HG03469 (cell line): ENCODE results near the gene PGGT1B.

Experiments
- ATAC-seq: cut with Tn5 transposase; IDR thresholded peaks from one replicate; pipeline ENCODE4 v1.9.1; 2021; ENCODE audit warnings: mild to moderate bottlenecking, moderate library complexity, moderate number of reproducible peaks; ENCODE audit not compliant: unreplicated experiment

Gene PGGT1B

DNA sequence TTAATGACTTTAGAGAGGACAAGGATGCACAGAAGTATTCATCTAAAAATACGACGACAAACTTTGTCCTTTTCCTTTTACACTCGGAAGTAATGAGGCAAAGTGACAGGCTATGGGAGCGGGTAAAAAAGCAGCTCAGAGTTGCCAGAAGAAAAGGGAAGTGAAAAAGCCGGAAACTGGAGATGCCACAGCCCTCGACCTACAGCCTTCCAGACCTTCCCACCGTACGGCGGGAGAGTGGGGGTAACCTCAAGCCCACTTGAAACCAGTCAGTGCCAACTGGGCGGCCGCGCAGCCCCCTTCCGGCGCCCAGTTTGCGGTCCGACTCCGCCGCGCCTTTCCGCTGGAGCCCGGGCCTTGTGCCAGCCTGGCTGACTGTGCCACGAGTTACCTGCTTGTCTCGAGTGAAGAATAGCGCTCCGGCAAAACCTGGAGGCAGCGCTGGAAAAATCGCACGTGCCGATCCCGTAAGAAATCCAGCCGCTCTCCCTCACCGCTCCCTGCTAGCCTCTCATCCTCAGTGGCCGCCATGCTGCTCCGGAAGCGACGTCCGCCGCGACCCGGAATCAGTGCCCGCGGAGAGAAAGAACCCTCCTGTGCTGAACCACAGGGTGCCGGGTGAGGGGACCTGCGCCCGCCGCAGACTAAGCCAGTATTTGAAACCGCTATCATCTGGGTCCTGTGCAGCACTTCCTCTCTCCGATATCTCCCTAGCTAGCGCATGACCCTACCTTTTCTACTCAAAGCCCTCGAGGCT, at the start of gene PGGT1B:
TSS of gene PGGT1B (minus strand) at position 557 of the 757 bp plus-strand sequence. CDS start at position 531, 26 bp downstream.
- peak; percentile 80 for ATAC-seq

DNA sequence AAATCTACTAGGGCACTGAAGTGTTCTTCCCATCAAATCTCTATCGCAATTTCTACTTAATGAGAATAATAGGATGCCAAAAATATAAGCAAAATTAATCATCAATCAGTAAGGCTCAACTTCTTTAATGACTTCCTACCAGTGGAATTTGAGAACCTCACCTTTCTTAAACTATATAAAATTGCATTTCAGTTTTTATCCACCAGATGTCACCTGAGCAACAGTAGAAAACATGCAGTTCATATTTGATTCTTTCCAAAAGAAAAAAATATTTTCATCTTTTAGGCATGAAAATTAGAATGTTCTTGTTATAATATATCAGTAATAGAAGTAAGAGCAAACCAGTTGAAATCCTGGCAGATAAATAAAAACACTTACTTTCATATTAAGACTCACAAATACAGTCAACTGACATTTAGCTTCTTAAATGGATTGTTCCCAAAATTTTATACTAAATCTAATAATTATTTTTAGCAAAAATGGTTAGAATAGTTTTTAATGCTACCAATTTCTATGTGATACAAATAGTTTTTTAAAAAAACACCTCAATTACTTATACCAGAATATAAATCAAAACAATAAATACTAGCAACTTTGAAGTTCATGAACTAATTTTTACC, 47.2 kb upstream of the PGGT1B start:
- no peak for ATAC-seq

DNA sequence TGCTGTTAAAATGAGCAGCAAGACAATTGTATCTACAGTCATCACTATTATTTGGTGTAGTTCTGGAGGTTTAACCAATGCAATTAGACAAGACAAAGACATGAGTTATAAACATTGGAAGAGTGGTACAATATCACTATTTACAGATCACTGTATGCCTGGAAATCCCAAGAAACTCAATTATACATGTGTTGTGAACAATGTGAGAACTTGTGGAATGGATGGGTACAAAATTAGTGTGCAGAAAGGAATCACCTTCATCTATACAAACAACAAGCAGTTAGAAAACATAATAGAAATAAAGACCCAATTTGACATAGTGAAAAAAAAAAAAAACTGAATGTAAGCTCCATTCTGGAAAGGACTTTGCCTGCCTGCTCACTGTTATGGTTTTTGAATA, 46.1 kb upstream of the PGGT1B start:
- no peak for ATAC-seq

DNA sequence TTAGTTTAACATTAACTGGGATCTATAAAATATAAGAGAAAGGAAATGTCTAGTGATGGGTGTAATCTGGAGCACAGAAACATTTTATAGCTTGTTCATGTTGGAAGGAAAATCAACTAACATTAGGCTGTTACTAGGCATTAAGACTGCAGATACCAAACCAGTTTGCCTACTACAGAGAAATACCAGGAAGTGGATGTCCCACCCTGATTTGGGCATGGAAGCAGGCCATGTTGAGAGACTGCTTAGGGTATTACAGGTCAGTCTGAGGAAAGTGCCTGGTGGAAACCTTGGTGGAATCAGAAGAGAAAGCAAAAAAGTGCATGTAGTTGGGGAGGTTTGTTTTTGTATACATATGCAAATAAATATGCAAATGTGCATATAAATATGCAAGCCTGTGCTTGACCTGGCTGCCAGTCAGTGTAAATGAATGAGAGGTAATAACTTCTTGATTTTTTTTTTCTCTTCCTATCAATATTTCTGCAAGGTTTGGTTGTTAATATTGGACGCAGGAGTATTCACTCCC, 43.4 kb upstream of the PGGT1B start:
- ATAC-seq: no peak

DNA sequence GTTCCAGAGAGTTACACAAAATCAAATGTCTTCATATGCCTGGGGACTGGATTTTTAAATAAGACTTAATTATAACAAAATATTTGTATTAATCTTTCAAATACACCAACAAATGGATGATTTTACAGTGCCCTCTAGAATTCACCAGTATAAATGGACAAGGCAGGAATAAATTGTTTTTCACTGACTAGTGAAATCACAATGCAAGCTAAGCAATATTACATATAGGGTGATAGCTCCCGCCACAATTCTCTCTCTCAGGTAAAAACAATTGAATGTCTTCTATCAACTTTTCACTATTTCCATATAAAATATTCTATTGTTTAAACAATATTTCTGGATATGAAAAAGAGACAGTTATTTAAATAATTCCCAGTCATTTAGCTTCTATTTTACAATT, 41.8 kb upstream of the PGGT1B start:
- no peak for ATAC-seq

DNA sequence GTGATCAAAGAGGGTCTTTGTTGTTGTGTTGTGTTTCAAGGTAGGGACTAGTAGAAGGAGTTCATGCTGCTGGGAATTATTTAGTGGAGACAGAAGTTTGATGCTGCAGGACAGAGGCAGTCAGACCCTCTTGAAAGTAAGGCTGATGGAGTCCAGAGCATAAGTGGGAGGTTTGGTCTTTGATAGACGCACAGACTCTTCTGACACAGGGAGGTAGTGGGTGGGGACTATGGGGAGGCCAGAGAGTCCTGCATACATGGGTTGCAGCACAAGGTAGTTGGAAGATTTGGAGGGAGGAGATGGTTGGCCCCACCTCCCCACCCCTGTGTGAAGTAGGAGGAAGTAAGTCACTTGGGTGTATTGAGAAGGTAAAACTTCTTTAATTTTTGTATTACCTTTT, 36.1 kb upstream of the PGGT1B start:
- ATAC-seq: no peak

DNA sequence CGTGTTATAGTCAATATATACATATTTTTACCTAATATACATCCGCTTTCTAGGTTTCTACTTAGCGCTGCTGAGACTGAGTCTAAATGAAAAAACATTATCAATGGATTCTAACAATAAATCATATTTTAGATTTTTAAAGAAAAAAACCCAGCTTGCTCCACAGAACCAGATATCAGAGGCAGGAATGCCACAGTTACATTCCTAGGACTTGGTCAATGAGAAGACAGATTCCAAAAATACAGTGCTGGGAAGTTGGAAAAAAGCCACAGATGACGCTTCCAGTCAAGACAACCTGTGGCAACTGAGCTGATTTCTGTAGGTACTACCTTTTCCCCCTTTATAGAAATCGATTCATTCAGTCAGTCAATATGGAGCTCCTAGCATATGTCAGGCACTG, 34.4 kb upstream of the PGGT1B start:
- ATAC-seq: no peak

DNA sequence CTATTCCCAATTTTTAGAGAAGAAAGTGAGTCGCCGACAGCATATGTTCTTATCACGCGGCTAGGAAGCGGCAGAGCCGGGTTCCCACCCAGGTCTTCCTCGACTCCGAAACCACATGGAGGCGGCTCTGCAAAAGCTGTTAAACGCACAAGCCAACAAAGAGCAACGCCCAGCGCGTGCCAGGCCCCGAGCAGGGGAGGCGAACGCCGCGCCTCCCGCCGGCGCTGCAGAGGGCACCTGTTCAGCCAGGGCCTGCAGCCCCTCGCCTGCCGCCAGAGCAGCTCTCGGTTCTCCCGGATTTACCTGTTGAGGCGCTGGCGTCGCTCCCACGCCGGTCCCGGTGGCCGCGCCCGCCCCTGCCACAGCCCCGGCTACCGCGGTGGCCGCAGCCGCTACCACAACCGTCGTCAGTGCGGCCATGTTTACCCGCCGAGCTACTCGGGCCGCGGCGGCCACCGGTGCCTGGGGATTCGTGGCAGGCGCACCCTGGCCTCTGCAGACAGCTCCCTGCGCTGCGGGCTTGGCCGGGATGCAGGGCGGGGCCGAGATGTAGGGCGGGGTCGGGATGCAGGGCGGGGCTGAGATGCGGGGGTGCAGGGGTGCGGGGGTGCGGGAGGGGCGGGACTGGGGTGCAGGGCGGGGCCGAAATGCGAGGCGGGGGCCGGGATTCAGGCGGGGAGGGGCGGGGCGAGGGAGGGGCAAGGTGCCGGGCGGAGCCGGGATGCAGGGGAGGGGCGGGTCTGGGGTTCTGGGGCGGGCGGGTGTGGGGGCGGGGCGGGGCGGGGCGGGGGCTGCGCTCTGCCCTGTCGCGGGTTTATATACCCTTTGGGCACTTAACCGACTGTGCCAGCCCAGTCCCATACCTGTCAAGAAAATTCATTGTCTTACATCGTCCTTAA, 33.7 kb upstream of the PGGT1B start, which contains the start of gene CCDC112:
TSS of gene CCDC112 (minus strand) at position 531 of the 899 bp plus-strand sequence. CDS start at position 420, 111 bp downstream.
- ATAC-seq: peak; percentile 66

DNA sequence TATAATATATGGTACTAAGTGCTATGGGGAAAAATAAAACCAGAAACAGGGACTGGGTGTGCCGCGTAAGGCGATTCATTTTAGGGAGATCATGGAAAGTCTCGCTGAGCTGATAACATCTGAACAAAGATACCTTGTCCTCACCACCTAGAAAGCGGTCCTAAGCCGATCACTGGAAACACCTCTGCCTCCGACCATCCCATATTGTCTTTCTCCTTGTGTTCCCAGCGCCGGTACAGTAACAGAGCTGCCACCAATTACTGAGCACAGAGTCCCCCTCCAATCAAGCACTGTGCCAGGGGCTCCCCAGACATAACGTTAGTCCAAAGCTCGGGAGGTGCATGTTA, 33.1 kb upstream of the PGGT1B start:
- no peak for ATAC-seq

DNA sequence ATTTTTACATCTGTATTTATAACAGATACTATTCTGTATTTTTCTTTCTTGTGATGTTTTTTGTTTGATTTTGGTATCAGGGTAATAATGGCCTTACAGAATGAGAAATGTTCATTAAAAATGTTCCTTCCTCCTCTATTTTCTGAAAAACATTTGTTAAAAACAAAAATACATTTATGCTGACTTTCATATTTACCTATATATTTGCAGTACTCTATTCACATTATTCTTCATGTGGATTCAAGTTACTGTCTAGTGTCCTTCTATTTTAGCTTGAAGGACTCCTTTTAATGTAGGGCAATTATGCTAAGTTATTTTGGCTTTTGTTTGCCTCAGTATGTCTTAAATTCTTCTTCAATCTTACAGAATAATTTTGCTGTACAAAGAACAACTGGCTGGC, 28.7 kb upstream of the PGGT1B start:
- no peak for ATAC-seq

DNA sequence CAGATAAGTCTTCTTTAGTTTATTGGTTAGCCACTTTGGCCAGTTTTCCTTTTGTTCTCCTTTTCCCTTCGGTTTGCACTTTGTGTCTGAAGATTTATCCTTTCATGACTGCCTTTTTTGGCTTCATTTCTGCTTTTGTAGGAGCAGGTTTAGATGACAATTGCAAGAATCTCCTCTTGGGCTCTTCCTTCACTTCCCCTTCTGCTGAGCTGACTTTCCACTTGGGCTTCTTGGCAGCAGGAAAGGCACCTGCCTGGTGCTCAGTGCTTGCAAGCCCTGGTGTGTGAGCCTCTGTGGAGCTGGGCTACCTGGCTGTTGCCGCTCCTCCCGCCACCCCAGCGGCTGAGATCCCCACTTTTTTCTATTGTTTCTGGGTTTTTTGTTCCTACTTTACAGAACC, 26.4 kb upstream of the PGGT1B start:
- ATAC-seq: no peak

DNA sequence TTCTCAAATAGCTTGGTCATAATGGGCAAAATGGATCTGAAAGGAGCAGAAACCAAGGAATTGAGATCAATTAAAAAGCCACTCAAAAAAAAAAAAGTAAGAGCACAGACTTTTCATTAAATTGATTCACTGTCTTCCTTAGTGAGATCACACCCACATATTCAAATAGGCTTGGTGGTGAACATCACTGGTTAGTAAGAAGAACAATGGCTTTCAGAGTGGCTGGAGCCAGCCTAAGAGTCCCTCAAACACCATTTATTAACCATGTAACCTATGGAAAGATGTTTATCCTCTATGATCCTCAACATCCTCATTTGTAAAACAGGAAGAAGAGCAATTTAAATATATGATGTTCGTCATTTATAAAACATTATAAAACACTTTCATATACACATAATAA, 21.3 kb upstream of the PGGT1B start:
- ATAC-seq: no peak

DNA sequence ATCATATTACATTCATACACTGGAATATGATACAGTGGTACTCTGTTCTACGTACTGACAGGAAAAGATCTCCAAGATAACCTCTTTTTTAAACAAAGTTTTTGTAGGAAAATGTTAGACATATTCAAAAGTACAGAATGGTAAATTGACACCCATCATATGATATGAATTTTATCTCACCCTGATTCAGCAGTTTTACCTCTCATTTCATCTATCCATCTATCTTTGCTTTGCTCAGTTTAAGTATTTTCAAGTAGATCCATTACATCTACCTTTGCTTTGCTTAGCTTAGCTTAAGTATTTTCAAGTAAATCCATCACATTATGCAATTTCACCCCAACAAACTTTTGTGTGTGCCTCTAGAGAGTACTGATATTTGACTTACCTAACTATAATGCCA, 19.5 kb upstream of the PGGT1B start:
- ATAC-seq: no peak

DNA sequence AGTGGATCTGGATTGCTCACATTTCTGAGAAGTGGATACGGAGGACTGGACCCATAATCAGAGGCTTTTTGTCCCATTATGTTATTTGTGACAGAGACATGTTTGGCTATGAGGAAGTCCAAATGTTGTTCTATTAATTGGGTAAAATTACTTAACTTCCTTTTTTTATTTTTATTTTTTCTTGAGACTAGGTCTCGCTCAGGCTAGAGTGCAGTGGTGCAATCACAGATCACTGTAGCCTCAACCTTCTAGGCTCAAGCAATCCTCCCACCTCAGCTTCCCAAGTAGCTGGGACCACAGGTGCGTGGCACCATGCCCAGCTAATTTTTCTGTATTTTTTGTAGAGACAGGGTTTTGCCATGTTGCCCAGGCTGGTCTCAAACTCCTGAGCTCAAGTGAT, 11.9 kb upstream of the PGGT1B start:
- ATAC-seq: no peak

DNA sequence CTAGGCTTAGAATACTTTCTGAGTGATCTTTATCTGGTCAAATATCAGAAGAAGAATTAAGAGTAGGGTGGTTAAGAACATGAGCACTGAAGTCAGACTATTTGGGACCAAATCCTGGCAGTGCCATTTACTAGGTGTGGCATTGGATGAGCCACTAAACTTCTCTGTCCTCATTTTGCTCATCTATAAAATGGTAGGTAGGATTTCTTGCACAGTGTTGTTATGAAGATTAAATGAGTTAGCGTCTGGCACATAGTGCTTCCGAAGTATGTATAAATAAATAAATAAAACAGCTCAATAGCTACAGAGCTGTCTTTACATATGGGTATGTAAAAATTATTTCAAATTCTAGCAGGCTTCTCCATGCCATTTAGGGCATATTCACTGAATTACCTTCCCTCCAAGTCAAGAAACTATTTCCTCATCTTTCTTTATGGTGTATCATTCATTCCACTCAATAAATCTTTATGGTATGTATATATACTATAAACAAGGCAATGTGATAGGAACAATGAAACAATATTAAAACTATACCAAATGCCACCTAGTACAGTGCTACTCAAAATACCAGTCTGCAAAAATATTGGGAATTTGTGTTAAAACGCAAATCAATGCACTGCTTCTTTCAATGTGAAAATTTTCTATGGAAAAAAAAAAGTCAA, 9.8 kb upstream of the PGGT1B start:
- no peak for ATAC-seq

DNA sequence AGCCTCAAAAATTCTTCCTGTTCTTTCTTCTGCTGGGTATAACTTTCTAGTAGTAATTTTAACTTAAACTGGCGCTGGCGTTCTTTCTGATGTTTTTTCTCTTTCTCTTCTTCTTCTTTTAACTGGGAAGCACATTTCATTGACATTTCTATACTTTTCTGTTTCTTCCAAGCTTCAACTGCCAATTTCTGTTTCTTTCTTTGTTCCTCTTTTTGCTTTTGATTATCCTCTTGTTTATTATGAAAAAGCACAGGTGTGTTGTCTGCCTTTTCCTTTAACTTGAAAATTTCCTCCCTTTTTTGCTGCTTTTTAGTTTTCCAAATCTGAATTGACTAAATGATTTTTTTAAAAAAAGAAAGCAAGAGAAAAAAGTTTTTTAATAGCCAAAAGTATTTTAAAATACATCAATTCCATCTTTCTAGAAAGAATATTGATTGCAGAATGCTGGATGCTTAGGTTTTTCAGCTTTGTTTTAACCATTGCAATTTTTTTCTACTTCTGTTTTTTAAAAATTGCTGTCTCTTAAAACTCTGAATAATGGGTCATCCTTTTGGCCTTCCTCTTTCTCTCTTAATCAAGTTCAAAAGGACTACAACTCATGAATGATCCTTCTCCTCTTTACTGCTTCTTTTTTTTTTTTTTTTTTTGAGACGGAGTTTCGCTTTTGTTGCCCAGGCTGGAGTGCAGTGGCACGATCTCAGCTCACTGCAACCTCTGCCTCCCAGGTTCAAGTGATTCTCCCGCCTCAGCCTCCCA, 8.8 kb upstream of the PGGT1B start:
- no peak for ATAC-seq

DNA sequence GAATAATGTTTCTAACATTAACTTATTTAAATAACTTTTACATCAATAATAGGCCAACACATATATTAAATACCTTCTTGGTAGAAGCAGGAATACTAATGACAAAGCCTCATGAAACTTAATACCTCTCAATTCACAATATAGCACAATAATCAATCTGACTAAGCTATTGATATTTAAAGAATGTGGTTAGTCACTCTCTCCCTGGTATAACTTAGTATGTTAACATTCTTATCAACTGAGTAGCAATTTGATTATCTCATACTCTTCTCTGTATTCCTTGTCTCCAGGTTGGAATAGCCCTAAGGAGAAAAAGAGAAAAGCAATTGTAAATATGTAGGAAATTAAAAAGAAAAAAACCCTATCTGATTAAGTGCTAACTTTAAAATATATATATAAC, 4.9 kb upstream of the PGGT1B start:
- no peak for ATAC-seq

DNA sequence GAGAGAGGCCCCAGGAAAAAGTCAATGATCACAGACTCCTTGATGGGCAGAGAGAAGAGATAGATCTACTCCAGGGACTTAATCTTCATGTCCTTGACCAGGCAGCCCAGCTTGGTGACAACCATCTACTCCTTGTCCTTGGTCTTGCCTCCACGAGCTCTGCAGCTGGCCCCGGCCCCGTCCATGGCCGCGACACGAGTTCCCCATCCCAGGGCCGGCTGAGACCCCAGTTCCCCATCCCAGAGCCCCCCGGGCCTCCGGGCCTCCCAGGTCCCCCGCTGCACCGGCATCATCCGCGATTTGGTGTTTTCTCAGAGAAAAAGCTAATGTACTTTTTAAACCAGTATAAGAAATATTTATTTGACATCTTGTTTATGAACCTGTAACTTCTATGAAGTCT, 2.5 kb upstream of the PGGT1B start:
- no peak for ATAC-seq

DNA sequence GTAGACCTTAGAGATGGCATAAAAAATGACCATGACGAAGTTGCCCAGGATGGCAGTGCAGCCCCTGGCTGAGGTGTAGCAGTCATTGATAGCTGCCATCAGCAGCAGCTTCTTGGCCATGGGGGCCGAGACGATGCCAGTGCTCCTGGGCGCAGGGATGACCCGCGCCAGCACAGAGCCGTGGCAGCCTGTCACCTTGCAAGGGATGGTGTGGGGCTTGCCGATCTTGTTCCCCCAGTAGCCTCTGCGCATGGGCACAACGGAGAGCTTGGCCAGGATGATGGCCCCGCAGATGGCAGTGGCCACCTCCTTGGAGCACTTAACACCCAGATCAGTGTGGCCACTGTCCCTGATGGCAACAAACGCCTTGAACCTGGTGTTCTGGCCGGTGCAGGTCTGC, 2.1 kb upstream of the PGGT1B start:
- no peak for ATAC-seq

DNA sequence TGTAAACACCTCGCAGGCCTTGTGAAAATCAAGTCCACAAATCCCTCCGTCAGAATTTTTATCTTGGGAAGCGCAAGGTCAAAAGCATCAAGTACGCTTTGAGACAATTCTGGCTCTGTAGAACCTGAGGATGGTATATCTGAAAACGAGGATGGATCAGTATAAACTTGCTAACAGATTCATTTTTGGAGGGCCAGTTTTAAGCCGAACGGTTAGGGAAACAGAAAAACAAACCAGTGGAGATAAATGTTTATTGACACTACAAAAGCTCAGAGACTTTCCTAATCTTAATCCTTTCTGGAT, 352 bp upstream of the PGGT1B start:
- no peak for ATAC-seq

DNA sequence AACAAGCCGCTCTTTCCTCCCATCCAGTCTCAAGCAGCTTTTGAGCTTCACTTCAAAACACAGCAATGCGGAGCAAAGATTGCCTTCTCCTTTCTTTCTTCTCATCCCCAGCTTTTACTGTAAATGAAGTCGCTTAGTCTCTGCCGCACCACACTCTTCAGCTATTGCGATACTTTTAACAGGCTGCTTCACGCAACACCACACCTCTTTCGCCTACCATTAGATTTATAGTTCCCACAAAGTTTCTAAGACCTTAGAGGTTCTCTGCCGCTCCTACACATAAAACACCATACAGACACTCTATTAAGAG, 711 bp downstream of the PGGT1B start:
- peak; percentile 31 for ATAC-seq
